ENCODE measurements around the gene BASP1. TPM values are rescaled to one million over a fixed set of nuclear protein-coding genes. Genes with fewer than 3 reads are reported as not detected.

The BASP1 gene
- polyA plus RNA-seq, 2 donors = 4.0 to 4.7 TPM

GRCh38 chr5:17212996-17213395 lies 4.4 kb upstream of the BASP1 start:
- H3K9me3 ChIP-seq (ENCODE audit: control insufficient read depth in 2 of 2, insufficient read depth in 1 of 2, low read depth in 1 of 2, low read length in 1 of 2) = no peaks in the 10 kb centered on the region
- no peak overlapping the region for H3K27ac ChIP-seq (ENCODE audit: low read depth in 2 of 2, low read length in 1 of 2)
- H3K36me3 ChIP-seq (ENCODE audit: control insufficient read depth in 2 of 2, insufficient read depth in 2 of 2, low read length in 1 of 2) = no peaks in the 10 kb centered on the region
- 58 to 77% methylated on average over 3 of the region's 3 CpGs for WGBS, 2 donors
- H3K4me1 ChIP-seq (ENCODE audit: control insufficient read depth in 2 of 2, insufficient read depth in 2 of 2, low read length in 1 of 2) = peaks cover 3% of the 10 kb centered on the region in 2 donors
- H3K4me3 ChIP-seq (ENCODE audit: low read depth in 1 of 2, low read length in 2 of 2) = no peak overlapping the region
- no peaks in the 10 kb centered on the region for H3K27me3 ChIP-seq (ENCODE audit: control insufficient read depth in 1 of 2, insufficient read depth in 2 of 2, low read length in 2 of 2)

GRCh38 chr5:17213938-17214337 lies 3.5 kb upstream of the BASP1 start:
- peaks cover 0 to 3% of the 10 kb centered on the region in 2 donors for H3K9me3 ChIP-seq (ENCODE audit: control insufficient read depth in 2 of 2, insufficient read depth in 1 of 2, low read depth in 1 of 2, low read length in 1 of 2)
- H3K27me3 ChIP-seq (ENCODE audit: control insufficient read depth in 1 of 2, insufficient read depth in 2 of 2, low read length in 2 of 2) = no peaks in the 10 kb centered on the region
- WGBS, 2 donors = 72 to 84% methylated on average over 2 of the region's 2 CpGs
- H3K4me1 ChIP-seq (ENCODE audit: control insufficient read depth in 2 of 2, insufficient read depth in 2 of 2, low read length in 1 of 2) = peaks cover 6 to 8% of the 10 kb centered on the region in 2 donors
- no peaks in the 10 kb centered on the region for H3K36me3 ChIP-seq (ENCODE audit: control insufficient read depth in 2 of 2, insufficient read depth in 2 of 2, low read length in 1 of 2)
- no peak overlapping the region for H3K27ac ChIP-seq (ENCODE audit: low read depth in 2 of 2, low read length in 1 of 2)
- H3K4me3 ChIP-seq (ENCODE audit: low read depth in 1 of 2, low read length in 2 of 2) = no peak overlapping the region

- Histone ChIP-seq H3K36me3 (ENCODE audit: control insufficient read depth in 2 of 2, insufficient read depth in 2 of 2, low read length in 1 of 2) (no peaks in the 10 kb centered on the region), H3K4me1 (ENCODE audit: control insufficient read depth in 2 of 2, insufficient read depth in 2 of 2, low read length in 1 of 2) (peaks cover 8% of the 10 kb centered on the region in 2 donors), H3K27ac (ENCODE audit: low read depth in 2 of 2, low read length in 1 of 2) (no peak overlapping the region), H3K4me3 (ENCODE audit: low read depth in 1 of 2, low read length in 2 of 2) (no peak overlapping the region), H3K9me3 (ENCODE audit: control insufficient read depth in 2 of 2, insufficient read depth in 1 of 2, low read depth in 1 of 2, low read length in 1 of 2) (peaks cover 0 to 3% of the 10 kb centered on the region in 2 donors), H3K27me3 (ENCODE audit: control insufficient read depth in 1 of 2, insufficient read depth in 2 of 2, low read length in 2 of 2) (no peaks in the 10 kb centered on the region)
- 89 to 90% methylated on average over 2 of the region's 2 CpGs for WGBS, 2 donors
These were observed 2.5 kb upstream of the BASP1 start for GRCh38 chr5:17214893-17215292.

GRCh38 chr5:17215361-17215760 lies 2.1 kb upstream of the BASP1 start:
- Histone ChIP-seq H3K36me3 (ENCODE audit: control insufficient read depth in 2 of 2, insufficient read depth in 2 of 2, low read length in 1 of 2) (no peaks in the 10 kb centered on the region), H3K4me1 (ENCODE audit: control insufficient read depth in 2 of 2, insufficient read depth in 2 of 2, low read length in 1 of 2) (peaks cover 8% of the 10 kb centered on the region in 2 donors), H3K27me3 (ENCODE audit: control insufficient read depth in 1 of 2, insufficient read depth in 2 of 2, low read length in 2 of 2) (no peaks in the 10 kb centered on the region), H3K27ac (ENCODE audit: low read depth in 2 of 2, low read length in 1 of 2) (no peak overlapping the region), H3K9me3 (ENCODE audit: control insufficient read depth in 2 of 2, insufficient read depth in 1 of 2, low read depth in 1 of 2, low read length in 1 of 2) (peaks cover 0 to 3% of the 10 kb centered on the region in 2 donors), H3K4me3 (ENCODE audit: low read depth in 1 of 2, low read length in 2 of 2) (no peak overlapping the region)
- 76% methylated on average over 2 of the region's 2 CpGs for WGBS, 2 donors

- Histone ChIP-seq H3K4me3 (ENCODE audit: low read depth in 1 of 2, low read length in 2 of 2) (peak overlapping the region; percentile 7 to 12), H3K27me3 (ENCODE audit: control insufficient read depth in 1 of 2, insufficient read depth in 2 of 2, low read length in 2 of 2) (no peaks in the 10 kb centered on the region), H3K36me3 (ENCODE audit: control insufficient read depth in 2 of 2, insufficient read depth in 2 of 2, low read length in 1 of 2) (no peaks in the 10 kb centered on the region), H3K9me3 (ENCODE audit: control insufficient read depth in 2 of 2, insufficient read depth in 1 of 2, low read depth in 1 of 2, low read length in 1 of 2) (peaks cover 0 to 3% of the 10 kb centered on the region in 2 donors), H3K27ac (ENCODE audit: low read depth in 2 of 2, low read length in 1 of 2) (no peak overlapping the region), H3K4me1 (ENCODE audit: control insufficient read depth in 2 of 2, insufficient read depth in 2 of 2, low read length in 1 of 2) (peaks cover 8% of the 10 kb centered on the region in 2 donors)
- 2% methylated on average over 59 of the region's 59 CpGs for whole genome bisulfite sequencing, 2 donors
These were observed 1.1 kb upstream of the BASP1 start for GRCh38 chr5:17216176-17216973.

GRCh38 chr5:17216974-17217492 lies 398 bp upstream of the BASP1 start:
- peaks cover 8% of the 10 kb centered on the region in 2 donors for H3K4me1 ChIP-seq (ENCODE audit: control insufficient read depth in 2 of 2, insufficient read depth in 2 of 2, low read length in 1 of 2)
- H3K27me3 ChIP-seq (ENCODE audit: control insufficient read depth in 1 of 2, insufficient read depth in 2 of 2, low read length in 2 of 2) = no peaks in the 10 kb centered on the region
- H3K36me3 ChIP-seq (ENCODE audit: control insufficient read depth in 2 of 2, insufficient read depth in 2 of 2, low read length in 1 of 2) = no peaks in the 10 kb centered on the region
- WGBS, 2 donors = 2 to 3% methylated on average over 13 to 22 of the region's 22 CpGs
- H3K9me3 ChIP-seq (ENCODE audit: control insufficient read depth in 2 of 2, insufficient read depth in 1 of 2, low read depth in 1 of 2, low read length in 1 of 2) = peaks cover 0 to 3% of the 10 kb centered on the region in 2 donors
- H3K27ac ChIP-seq (ENCODE audit: low read depth in 2 of 2, low read length in 1 of 2) = no peak overlapping the region
- H3K4me3 ChIP-seq (ENCODE audit: low read depth in 1 of 2, low read length in 2 of 2) = peak overlapping the region; percentile 12 to 50

GRCh38 chr5:17218353-17219005 lies 1.0 kb downstream of the BASP1 start:
- Histone ChIP-seq H3K9me3 (ENCODE audit: control insufficient read depth in 2 of 2, insufficient read depth in 1 of 2, low read depth in 1 of 2, low read length in 1 of 2) (peaks cover 0 to 3% of the 10 kb centered on the region in 2 donors), H3K36me3 (ENCODE audit: control insufficient read depth in 2 of 2, insufficient read depth in 2 of 2, low read length in 1 of 2) (no peaks in the 10 kb centered on the region), H3K27ac (ENCODE audit: low read depth in 2 of 2, low read length in 1 of 2) (peak overlapping the region in 1 of 2 donors; percentile 30), H3K4me1 (ENCODE audit: control insufficient read depth in 2 of 2, insufficient read depth in 2 of 2, low read length in 1 of 2) (peaks cover 8% of the 10 kb centered on the region in 2 donors), H3K4me3 (ENCODE audit: low read depth in 1 of 2, low read length in 2 of 2) (peak overlapping the region; percentile 50 to 64), H3K27me3 (ENCODE audit: control insufficient read depth in 1 of 2, insufficient read depth in 2 of 2, low read length in 2 of 2) (no peaks in the 10 kb centered on the region)
- WGBS, 2 donors = 1 to 2% methylated on average over 39 to 45 of the region's 45 CpGs

GRCh38 chr5:17219006-17219422 lies 1.6 kb downstream of the BASP1 start:
- H3K9me3 ChIP-seq (ENCODE audit: control insufficient read depth in 2 of 2, insufficient read depth in 1 of 2, low read depth in 1 of 2, low read length in 1 of 2) = peaks cover 0 to 3% of the 10 kb centered on the region in 2 donors
- peaks cover 8% of the 10 kb centered on the region in 2 donors for H3K4me1 ChIP-seq (ENCODE audit: control insufficient read depth in 2 of 2, insufficient read depth in 2 of 2, low read length in 1 of 2)
- WGBS, 2 donors = 14% methylated on average over 20 of the region's 20 CpGs
- no peak overlapping the region for H3K27ac ChIP-seq (ENCODE audit: low read depth in 2 of 2, low read length in 1 of 2)
- H3K4me3 ChIP-seq (ENCODE audit: low read depth in 1 of 2, low read length in 2 of 2) = peak overlapping the region; percentile 50 to 64
- no peaks in the 10 kb centered on the region for H3K27me3 ChIP-seq (ENCODE audit: control insufficient read depth in 1 of 2, insufficient read depth in 2 of 2, low read length in 2 of 2)
- no peaks in the 10 kb centered on the region for H3K36me3 ChIP-seq (ENCODE audit: control insufficient read depth in 2 of 2, insufficient read depth in 2 of 2, low read length in 1 of 2)

- no peak overlapping the region for H3K27ac ChIP-seq (ENCODE audit: low read depth in 2 of 2, low read length in 1 of 2)
- H3K4me1 ChIP-seq (ENCODE audit: control insufficient read depth in 2 of 2, insufficient read depth in 2 of 2, low read length in 1 of 2) = peaks cover 8% of the 10 kb centered on the region in 2 donors
- H3K4me3 ChIP-seq (ENCODE audit: low read depth in 1 of 2, low read length in 2 of 2) = no peak overlapping the region
- H3K36me3 ChIP-seq (ENCODE audit: control insufficient read depth in 2 of 2, insufficient read depth in 2 of 2, low read length in 1 of 2) = no peaks in the 10 kb centered on the region
- peaks cover 0 to 3% of the 10 kb centered on the region in 2 donors for H3K9me3 ChIP-seq (ENCODE audit: control insufficient read depth in 2 of 2, insufficient read depth in 1 of 2, low read depth in 1 of 2, low read length in 1 of 2)
- 88 to 91% methylated on average over 12 of the region's 12 CpGs for WGBS, 2 donors
- H3K27me3 ChIP-seq (ENCODE audit: control insufficient read depth in 1 of 2, insufficient read depth in 2 of 2, low read length in 2 of 2) = no peaks in the 10 kb centered on the region
These were observed 2.0 kb downstream of the BASP1 start for GRCh38 chr5:17219469-17219868.

All from esophagus (tissue), 2 donors.